PC-9 (cell line): ENCODE results near the gene PKD2.

Source experiments
- EZH2 ChIP-seq: fragments of 200-600 bp; sonication (generic); IDR thresholded peaks from 2 replicates; pipeline ENCODE4 v1.8.0; 2017; ENCODE audit warnings: antibody characterized with exemption, low read depth
- TF ChIP-seq, protein P1 (sequence below): fragments of 200-600 bp; sonication (generic); conservative IDR thresholded peaks from 2 replicates; pipeline ENCODE4 v1.6.1; 2017; ENCODE audit warnings: mixed run types, antibody characterized with exemption, mild to moderate bottlenecking, moderate library complexity

GRCh38 chr4:88003261-88003660 lies 4.2 kb upstream of the PKD2 start:
- no peak for TF ChIP-seq EZH2
- TF ChIP-seq, protein P1, sequence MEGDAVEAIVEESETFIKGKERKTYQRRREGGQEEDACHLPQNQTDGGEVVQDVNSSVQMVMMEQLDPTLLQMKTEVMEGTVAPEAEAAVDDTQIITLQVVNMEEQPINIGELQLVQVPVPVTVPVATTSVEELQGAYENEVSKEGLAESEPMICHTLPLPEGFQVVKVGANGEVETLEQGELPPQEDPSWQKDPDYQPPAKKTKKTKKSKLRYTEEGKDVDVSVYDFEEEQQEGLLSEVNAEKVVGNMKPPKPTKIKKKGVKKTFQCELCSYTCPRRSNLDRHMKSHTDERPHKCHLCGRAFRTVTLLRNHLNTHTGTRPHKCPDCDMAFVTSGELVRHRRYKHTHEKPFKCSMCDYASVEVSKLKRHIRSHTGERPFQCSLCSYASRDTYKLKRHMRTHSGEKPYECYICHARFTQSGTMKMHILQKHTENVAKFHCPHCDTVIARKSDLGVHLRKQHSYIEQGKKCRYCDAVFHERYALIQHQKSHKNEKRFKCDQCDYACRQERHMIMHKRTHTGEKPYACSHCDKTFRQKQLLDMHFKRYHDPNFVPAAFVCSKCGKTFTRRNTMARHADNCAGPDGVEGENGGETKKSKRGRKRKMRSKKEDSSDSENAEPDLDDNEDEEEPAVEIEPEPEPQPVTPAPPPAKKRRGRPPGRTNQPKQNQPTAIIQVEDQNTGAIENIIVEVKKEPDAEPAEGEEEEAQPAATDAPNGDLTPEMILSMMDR: no peak
